Non-pigmented ciliary epithelial cell (primary cell): ENCODE results near the gene ZNF311.

Experiments used
- DNase-seq: peaks from one replicate; pipeline ENCODE4 v3.0.0-alpha.2; 2010; ENCODE audit warnings: low read depth

Gene ZNF311

GRCh38 chr6:29005183-29005885 lies at the start of gene ZNF311:
Gene ZNF311 (minus strand): TSS chr6:29005315. CDS start chr6:29003954, 1,361 bp downstream.
- DNase-seq: no peak

- no peak for DNase-seq
Observed at GRCh38 chr6:29051680-29052079, 46.6 kb upstream of the ZNF311 start.

- DNase-seq: no peak
Observed at GRCh38 chr6:29045075-29045474, 40.0 kb upstream of the ZNF311 start, which contains the start of gene OR2W1. Gene OR2W1 (minus strand): TSS chr6:29045175. CDS start chr6:29045175, 0 bp downstream.

- DNase-seq: no peak
Observed at GRCh38 chr6:29035951-29036350, 30.8 kb upstream of the ZNF311 start.

- DNase-seq: no peak
Observed at GRCh38 chr6:29028821-29029220, 23.7 kb upstream of the ZNF311 start.

GRCh38 chr6:29025927-29026585 lies 20.9 kb upstream of the ZNF311 start:
- no peak for DNase-seq

- no peak for DNase-seq
Observed at GRCh38 chr6:29021434-29021833, 16.3 kb upstream of the ZNF311 start.

GRCh38 chr6:29019629-29020028 lies 14.5 kb upstream of the ZNF311 start:
- DNase-seq: no peak

GRCh38 chr6:29017428-29017802 lies 12.3 kb upstream of the ZNF311 start:
- no peak for DNase-seq

- no peak for DNase-seq
Observed at GRCh38 chr6:29016559-29017427, 11.7 kb upstream of the ZNF311 start.

- DNase-seq: no peak
Observed at GRCh38 chr6:29014729-29015608, 9.9 kb upstream of the ZNF311 start.

- peak; percentile 30 for DNase-seq
Observed at GRCh38 chr6:29011276-29011734, 6.2 kb upstream of the ZNF311 start.

- no peak for DNase-seq
Observed at GRCh38 chr6:29009358-29009757, 4.2 kb upstream of the ZNF311 start.

- no peak for DNase-seq
Observed at GRCh38 chr6:29008089-29008488, 3.0 kb upstream of the ZNF311 start.

- DNase-seq: no peak
Observed at GRCh38 chr6:28996844-28997510, 8.1 kb downstream of the ZNF311 start.

- no peak for DNase-seq
Observed at GRCh38 chr6:28995093-28995650, 9.9 kb downstream of the ZNF311 start.

GRCh38 chr6:28988536-28989311 lies 16.4 kb downstream of the ZNF311 start:
- no peak for DNase-seq

- peak; percentile 98 for DNase-seq
Observed at GRCh38 chr6:28985462-28986164, 19.5 kb downstream of the ZNF311 start.

- DNase-seq: no peak
Observed at GRCh38 chr6:28983838-28984237, 21.3 kb downstream of the ZNF311 start.
